ENCODE measurements around the gene PRDX1.
"Not testable (repeated sequence)": the region's sequence is repeated elsewhere in the genome, so short reads cannot be mapped to it uniquely, and the experiment has no call there.

PRDX1 gene

DNA sequence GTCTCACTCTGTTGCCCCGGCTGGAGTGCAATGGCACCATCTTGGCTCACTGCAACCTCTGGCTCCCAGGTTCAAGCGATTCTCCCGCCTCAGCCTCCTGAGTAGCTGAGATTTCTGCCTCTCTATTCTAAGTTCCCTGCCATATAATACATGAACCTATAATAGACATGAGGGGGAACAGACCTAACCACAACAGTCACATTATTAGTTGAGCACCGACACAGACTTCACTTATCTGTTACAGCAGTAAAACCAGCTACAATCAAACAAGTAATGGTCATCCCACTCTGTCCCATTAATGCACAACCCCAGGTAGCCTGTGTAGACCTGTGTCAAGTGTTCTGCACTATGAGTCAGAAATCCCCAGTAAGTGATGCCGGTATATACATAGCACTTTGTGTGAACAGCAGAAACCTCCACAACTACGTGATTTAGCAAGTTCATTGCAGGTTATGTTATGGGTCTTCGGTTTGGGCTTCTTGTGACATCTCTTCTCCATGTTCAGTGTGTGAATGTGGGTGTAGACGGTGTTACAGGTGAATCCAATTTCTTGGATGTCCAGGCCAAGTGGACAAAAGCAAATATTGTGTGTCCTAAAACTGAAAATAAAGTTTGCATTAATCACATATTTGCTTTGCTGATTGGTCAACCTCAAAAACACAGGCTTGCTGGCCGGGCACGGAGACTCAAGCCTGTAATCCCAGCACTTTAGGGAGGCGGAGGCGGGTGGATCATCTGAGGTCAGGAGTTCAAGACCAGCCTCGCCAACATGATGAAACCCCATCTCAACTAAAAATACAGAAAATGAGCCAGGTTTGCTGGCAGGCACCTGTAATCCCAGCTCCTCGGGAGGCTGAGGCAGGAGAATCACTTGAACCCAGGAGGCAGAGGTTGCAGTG lies 18.0 kb downstream of the PRDX1 start:
- no peak for DNase-seq

- no peak for DNase-seq
Measured at GRCh38 chr1:45501505-45501859, 20.2 kb downstream of the PRDX1 start.

DNA sequence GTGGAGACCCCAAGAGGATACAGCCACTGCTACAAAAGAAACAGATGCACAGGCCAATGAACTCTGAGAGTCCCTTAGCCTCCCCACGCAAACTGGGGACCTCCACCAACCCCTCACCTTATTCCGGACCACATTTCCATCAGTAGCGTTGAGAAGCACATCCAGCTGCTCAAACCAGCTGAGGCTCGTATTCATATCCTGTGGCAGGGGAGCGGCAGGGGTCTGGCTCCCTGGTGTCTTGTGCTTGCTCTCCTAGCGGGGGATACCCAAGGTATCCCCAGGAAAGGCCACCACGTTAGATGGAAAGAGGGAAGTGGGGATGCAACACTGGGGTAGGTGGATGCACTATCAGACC lies 22.3 kb downstream of the PRDX1 start:
- DNase-seq, result peak in 1 of 3 experiments; percentile 77

DNA sequence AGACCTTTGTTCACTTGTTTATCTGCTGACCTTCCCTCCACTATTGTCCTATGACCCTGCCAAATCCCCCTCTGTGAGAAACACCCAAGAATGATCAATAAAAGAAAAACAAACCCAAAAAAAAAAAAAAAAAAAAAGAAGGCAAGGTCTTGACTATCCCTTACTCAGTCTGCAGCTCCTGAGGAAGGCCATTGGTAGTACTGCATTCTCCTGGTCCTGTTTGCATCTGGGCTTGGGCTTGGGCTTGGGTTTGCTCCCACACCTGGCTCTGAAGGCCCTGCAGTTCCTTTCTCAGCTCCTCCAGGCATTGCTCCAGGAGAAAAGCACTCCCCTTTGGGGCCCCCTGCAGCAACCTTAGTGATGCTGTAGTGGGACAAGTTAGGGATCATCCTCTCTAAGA lies 23.4 kb downstream of the PRDX1 start:
- no peak for DNase-seq

GRCh38 chr1:45493116-45493697 lies 28.5 kb downstream of the PRDX1 start:
- peak; percentile 45 to 77 (median 59) for DNase-seq

- no peak for DNase-seq
Measured at GRCh38 chr1:45492691-45493090, 29.0 kb downstream of the PRDX1 start.

DNA sequence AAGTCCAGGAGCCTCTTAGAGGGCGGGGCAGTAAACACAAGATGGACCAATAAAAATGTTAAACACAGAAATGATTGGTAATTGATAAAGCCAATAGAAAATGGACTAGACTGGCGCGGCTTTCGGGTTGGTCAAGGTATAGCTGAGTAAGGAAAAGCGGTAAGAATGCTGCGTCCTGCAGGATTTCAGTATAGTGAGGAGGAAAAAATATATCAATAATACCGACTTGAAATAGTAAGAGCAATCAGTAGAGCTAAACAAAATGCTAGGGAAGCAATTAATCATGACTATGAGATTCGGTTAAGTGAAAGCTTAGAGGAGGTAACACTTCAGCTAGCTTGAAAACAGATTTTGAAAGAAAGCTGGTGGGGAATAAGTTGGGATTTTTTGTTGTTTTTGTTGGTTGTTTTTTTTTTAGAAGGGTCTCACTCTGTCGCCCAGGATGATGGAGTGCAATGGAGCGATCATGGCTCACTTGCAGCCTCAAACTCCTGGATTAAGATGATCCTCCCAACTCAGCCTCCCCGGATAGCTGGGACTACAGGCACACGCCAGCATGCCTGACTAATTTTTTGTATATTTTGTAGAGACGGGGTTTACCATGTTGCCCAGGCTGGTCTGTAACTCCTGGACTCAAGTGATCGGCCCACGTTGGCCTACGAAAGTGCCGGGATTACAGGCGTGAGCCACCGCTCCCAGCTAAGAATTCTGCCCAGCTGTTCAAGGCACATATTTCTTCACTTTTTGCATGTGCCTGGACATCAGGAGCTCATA lies 30.0 kb downstream of the PRDX1 start:
- no peak for DNase-seq

GRCh38 chr1:45490626-45491486 lies 30.8 kb downstream of the PRDX1 start, which contains the start of gene TESK2:
TESK2 (minus strand) TSS chr1:45491163; CDS start chr1:45457785, 33,378 bp downstream.
- DNase-seq, result peak; percentile 99 to 100 (median 99)

- no peak for DNase-seq
Measured at GRCh38 chr1:45490121-45490625, 31.5 kb downstream of the PRDX1 start.

DNA sequence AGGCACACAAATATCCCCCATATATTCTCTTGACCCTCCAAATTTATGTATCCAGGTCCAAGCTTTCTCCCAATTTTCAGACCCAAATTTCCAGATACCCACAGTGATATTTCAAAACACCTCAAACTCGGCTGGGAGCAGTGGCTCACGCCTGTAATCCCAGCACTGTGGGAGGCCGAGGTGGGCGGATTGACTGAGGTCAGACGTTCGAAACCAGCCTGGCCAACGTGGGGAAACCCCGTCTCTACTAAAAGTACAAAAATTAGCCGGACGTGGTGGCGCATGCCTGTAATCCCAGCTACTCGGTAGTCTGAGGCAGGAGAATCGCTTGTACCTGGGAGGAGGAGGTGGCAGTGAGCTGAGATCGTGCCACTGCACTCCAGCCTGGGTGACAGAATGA lies 32.3 kb downstream of the PRDX1 start:
- DNase-seq, result not testable (repeated sequence)

GRCh38 chr1:45488666-45489377 lies 32.9 kb downstream of the PRDX1 start:
- no peak for DNase-seq

DNA sequence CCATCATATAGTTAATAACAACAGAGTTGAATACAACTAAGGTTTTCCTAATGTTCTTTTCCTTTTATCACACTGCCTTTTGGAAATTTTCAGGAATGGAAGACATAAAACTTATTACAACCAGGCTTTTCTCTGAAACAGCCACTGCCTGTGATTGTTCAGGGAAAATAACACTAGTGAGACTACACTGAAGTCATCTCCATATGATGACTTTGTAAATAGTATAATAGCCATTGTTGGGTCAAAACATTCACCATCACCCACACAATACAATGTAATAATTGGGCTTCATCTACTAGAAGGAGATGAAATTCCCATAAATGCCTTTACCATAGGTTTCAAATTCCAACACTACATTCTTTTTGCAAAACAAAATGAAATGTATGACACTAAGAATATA lies 35.7 kb downstream of the PRDX1 start:
- no peak for DNase-seq

- DNase-seq, result no peak
Measured at GRCh38 chr1:45479039-45479748, 42.5 kb downstream of the PRDX1 start.

- DNase-seq, result peak in 1 of 3 experiments; percentile 36
Measured at GRCh38 chr1:45478121-45478814, 43.4 kb downstream of the PRDX1 start.

- DNase-seq, result peak in 2 of 3 experiments; percentile 50 to 84
Measured at GRCh38 chr1:45477646-45478045, 44.0 kb downstream of the PRDX1 start.

- not testable (repeated sequence) for DNase-seq
Measured at GRCh38 chr1:45474194-45474593, 47.5 kb downstream of the PRDX1 start.

GRCh38 chr1:45473302-45473701 lies 48.4 kb downstream of the PRDX1 start:
- DNase-seq, result no peak

DNA sequence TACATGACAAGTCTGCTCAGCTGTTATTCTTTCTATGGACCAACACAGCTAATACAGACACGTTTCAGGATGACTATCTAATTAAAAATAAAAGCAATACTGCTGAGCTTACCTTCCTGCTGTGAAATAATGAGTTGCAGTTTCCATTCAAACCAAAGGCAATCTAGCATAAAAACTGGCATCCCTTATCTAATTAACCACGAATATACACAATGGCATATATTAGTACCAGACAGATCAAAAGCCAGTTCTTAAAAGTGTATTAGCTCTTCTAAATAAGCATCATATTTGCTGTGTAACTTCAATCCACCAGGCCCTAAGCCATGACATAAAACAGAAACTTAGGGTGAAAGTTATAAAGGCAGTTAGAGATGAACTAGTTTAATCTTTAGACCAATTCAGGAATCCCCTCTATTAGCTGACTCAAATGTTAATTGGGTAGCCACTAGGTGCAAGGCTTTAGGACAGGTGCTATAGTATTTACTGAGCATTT lies 51.3 kb downstream of the PRDX1 start:
- DNase-seq, result no peak

- DNase-seq, result not testable (repeated sequence)
Measured at GRCh38 chr1:45467353-45467752, 54.3 kb downstream of the PRDX1 start.

- DNase-seq, result no peak
Measured at GRCh38 chr1:45465277-45465676, 56.4 kb downstream of the PRDX1 start.
